Measurements from ENCODE around the gene TINAGL1. TPM values are rescaled to one million over a fixed set of nuclear protein-coding genes. Genes with fewer than 3 reads are reported as not detected.
A peak's percentile ranks its signal among the peaks of the same experiment; 100 is the strongest.

Gene TINAGL1
- total RNA-seq, 6 experiments from 2014 or later, result 10.1 to 40.4 (median 30.2) TPM

DNA sequence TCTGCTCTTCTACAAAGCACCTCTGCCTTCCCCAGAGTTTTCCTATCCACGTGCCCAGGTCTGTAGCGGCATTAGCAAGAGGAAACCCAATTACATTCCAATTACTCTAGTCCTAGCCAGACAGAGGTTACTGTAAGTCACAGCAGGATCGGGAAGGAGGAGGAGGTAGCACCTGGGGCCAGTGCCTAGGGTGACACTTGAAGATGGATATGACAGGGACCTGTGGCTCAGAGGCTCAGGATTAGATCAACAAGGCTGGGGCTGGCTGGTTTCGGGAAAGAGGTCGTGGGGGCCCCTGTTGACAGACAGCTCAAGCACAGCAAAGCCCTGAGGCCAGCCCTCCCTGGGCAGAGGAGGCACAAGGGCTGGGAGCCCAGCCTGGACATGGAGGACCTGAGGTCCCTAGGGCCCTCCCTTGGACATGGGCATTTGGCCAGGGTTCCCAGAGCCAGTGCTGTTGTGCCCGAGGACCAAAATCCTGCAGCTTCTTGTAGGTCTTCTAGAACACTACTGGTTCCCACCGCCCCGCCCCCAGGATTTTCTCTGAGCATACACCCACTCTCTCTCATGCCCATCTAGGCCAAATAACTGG lies 38.2 kb downstream of the TINAGL1 start:
- WGBS (ENCODE audit: insufficient coverage, low coverage, low lambda C conversion rate, missing lambda C conversion rate), result 87% methylated on average over 5 of the region's 8 CpGs
- H3K27ac ChIP-seq, result no peak overlapping the region
- peaks cover 0 to 5% of the 10 kb centered on the region in 2 donors for H3K27me3 ChIP-seq
- peaks cover 0 to 4% (median 0%) of the 10 kb centered on the region in 4 donors for H3K4me1 ChIP-seq
- TF ChIP-seq, protein P1, sequence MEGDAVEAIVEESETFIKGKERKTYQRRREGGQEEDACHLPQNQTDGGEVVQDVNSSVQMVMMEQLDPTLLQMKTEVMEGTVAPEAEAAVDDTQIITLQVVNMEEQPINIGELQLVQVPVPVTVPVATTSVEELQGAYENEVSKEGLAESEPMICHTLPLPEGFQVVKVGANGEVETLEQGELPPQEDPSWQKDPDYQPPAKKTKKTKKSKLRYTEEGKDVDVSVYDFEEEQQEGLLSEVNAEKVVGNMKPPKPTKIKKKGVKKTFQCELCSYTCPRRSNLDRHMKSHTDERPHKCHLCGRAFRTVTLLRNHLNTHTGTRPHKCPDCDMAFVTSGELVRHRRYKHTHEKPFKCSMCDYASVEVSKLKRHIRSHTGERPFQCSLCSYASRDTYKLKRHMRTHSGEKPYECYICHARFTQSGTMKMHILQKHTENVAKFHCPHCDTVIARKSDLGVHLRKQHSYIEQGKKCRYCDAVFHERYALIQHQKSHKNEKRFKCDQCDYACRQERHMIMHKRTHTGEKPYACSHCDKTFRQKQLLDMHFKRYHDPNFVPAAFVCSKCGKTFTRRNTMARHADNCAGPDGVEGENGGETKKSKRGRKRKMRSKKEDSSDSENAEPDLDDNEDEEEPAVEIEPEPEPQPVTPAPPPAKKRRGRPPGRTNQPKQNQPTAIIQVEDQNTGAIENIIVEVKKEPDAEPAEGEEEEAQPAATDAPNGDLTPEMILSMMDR (IDR thresholded peaks at IDR 0.05), result no peak
- no peak for TF ChIP-seq POLR2A (IDR thresholded peaks at IDR 0.05)
- H3K36me3 ChIP-seq, result no peaks in the 10 kb centered on the region
- no peak overlapping the region for H3K4me3 ChIP-seq
- DNase-seq, result no peak
- intact Hi-C loops (cut with DNase I), result no loop called here
- ATAC-seq, result no peak
- no peaks in the 10 kb centered on the region for H3K9me3 ChIP-seq

GRCh38 chr1:31615414-31615813 lies 39.1 kb downstream of the TINAGL1 start:
- H3K9me3 ChIP-seq, result no peaks in the 10 kb centered on the region
- TF ChIP-seq, protein P1 (IDR thresholded peaks at IDR 0.05), result no peak
- no peak for TF ChIP-seq POLR2A (IDR thresholded peaks at IDR 0.05)
- H3K27ac ChIP-seq, result no peak overlapping the region
- ATAC-seq (no peak), DNase-seq (no peak)
- H3K36me3 ChIP-seq, result no peaks in the 10 kb centered on the region
- H3K4me1 ChIP-seq, result peaks cover 0 to 4% (median 0%) of the 10 kb centered on the region in 4 donors
- H3K4me3 ChIP-seq, result no peak overlapping the region
- H3K27me3 ChIP-seq, result peaks cover 0 to 5% of the 10 kb centered on the region in 2 donors
- intact Hi-C loops (cut with DNase I), result no loop called here
- 40% methylated on average over 1 of the region's 6 CpGs for WGBS (ENCODE audit: insufficient coverage, low coverage, low lambda C conversion rate, missing lambda C conversion rate)

- H3K36me3 ChIP-seq, result no peaks in the 10 kb centered on the region
- H3K4me1 ChIP-seq, result peaks cover 0 to 4% (median 0%) of the 10 kb centered on the region in 4 donors
- intact Hi-C loops (cut with DNase I), result no loop called here
- H3K4me3 ChIP-seq, result no peak overlapping the region
- no peak overlapping the region for H3K27ac ChIP-seq
- WGBS (ENCODE audit: insufficient coverage, low coverage, low lambda C conversion rate, missing lambda C conversion rate), result 83% methylated on average over 1 of the region's 2 CpGs
- ATAC-seq (no peak), DNase-seq (no peak)
- no peaks in the 10 kb centered on the region for H3K9me3 ChIP-seq
- peaks cover 0 to 5% of the 10 kb centered on the region in 2 donors for H3K27me3 ChIP-seq
- TF ChIP-seq POLR2A (IDR thresholded peaks at IDR 0.05), result no peak
- TF ChIP-seq, protein P1 (IDR thresholded peaks at IDR 0.05), result no peak
Measured at GRCh38 chr1:31615939-31616338, 39.6 kb downstream of the TINAGL1 start.

DNA sequence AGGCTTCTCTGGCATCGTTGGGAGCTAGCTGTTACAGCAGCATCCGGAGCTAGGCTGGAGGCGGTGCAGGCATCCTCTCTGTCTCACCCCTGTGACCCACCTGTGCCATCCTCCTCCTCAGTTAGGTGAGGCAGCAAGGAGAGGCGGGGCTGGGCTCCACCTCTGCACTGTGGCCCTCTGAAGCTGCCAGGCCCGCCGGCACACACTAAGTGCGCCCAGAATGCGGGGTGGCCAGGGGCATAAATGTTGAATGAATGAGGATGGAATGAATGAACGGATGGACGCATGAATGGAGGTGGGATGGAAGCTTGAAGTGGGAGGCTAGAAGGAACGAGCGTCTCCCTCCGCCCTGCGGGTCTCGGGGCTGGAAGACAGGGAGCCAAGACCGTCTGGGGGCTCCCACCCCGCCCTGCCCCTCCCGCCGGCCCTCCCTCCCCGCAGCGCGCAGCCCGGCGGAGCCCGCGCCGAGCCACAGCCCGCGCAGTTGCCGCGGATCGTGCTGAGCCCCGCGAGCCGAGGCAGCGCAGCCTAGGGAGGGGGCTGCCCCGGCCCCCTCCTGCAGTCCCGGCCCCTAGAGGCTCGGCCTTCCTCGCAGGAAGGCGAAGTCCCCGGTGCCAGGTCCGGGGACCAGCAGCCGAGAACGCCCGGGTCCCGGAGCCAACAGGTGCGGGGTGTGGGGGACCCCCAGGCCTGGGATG lies 41.1 kb downstream of the TINAGL1 start, which contains the start of gene HCRTR1:
HCRTR1 (plus strand) TSS at position 472 of the 698 bp plus-strand sequence. CDS start 1,504 bp downstream, outside the sequence.
- Histone ChIP-seq H3K4me3 (peak within 1 kb of the TSS; percentile 25 to 39 (median 26)), H3K27me3 (peaks cover 0 to 5% of the 10 kb centered on the region in 2 donors), H3K36me3 (no peaks in the 10 kb centered on the region), H3K9me3 (no peaks in the 10 kb centered on the region), H3K4me1 (peaks cover 0 to 4% (median 0%) of the 10 kb centered on the region in 4 donors), H3K27ac (no peak within 1 kb of the TSS)
- intact Hi-C loops (cut with DNase I), result no loop called here
- ATAC-seq, result peak in 1 of 4 donors; percentile 4
- no peak for DNase-seq
- TF ChIP-seq, protein P1 (IDR thresholded peaks at IDR 0.05), result no peak
- no peak for TF ChIP-seq POLR2A (IDR thresholded peaks at IDR 0.05)
- 12% methylated on average over 12 of the region's 48 CpGs for WGBS (ENCODE audit: insufficient coverage, low coverage, low lambda C conversion rate, missing lambda C conversion rate)

Measured in right lobe of liver (tissue), 6 donors.